NB4 (cell line): ENCODE data around the gene AOPEP.

Source experiments
- DNase-seq: peaks from one replicate; pipeline ENCODE4 v3.0.0; 2010; ENCODE audit warnings: low read depth
- H3K4me3 ChIP-seq: one replicate; pipeline ENCODE4 v1.5.1; 2011; ENCODE audit warnings: mild to moderate bottlenecking, low read depth, low read length, moderate library complexity
- MAX ChIP-seq: IDR thresholded peaks from 2 replicates; pipeline ENCODE4 v1.6.1; 2011; ENCODE audit warnings: low read depth, low read length
- MYC ChIP-seq: IDR thresholded peaks from 2 replicates; pipeline ENCODE4 v1.6.1; 2011; ENCODE audit warnings: low read depth, low read length
- POLR2A ChIP-seq: IDR thresholded peaks from 2 replicates; pipeline ENCODE4 v1.6.1; 2011; ENCODE audit warnings: mild to moderate bottlenecking; ENCODE audit not compliant: insufficient read length; ENCODE audit errors: extremely low read depth
- TF ChIP-seq, protein P1 (sequence below): IDR thresholded peaks from one replicate; pipeline ENCODE4 v1.5.1; 2012; ENCODE audit warnings: low read depth, low read length

Gene AOPEP

DNA sequence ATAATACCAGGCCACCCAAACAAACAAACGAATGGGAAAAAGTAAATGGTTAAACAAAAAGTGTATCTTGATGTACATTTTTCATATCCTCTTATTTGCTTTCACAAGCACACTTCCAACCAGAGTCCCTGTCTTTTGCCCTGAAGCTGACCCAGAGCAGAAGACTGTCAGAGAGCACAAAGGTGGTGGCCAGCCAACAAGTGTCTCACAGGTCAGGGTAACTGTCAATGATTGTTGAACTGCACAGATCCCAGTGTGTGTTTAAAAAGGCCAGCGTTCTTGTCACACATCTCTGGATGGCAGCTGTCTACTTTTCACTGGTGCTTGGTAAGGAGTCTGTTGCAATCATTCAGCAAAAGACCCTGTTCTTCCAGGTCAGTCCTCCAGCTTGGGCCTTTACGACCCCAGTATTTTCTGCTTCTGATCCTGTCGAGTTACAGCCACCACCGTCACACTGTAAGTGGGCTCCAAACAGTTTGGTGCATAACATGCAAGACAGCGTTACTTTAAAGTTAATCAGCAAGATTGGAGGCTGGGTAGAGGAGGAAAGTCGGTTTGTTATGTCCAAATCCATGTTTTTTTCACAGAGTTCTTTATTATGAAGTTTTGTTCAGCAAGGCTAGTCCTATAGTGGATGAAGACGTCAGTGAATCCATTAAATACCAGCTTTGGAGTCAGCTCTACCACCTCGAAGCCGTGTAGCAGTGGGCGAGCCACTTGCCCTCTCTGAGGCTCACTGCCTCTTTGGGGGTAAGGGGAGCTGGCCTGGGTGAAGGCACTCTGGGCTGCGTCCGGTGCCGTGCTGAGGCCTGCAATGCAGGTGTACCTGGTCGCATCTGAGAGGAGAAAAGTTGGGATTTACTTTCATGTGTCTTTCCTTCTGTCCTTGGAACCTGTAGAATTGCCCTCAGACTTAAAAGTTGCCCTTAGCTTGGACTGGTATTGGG is 265.7 kb downstream of the AOPEP start:
- no peak for TF ChIP-seq POLR2A
- DNase-seq: no peak
- H3K4me3 ChIP-seq: no peak overlapping the region

- no peak for DNase-seq
- no peak for TF ChIP-seq MAX
- TF ChIP-seq, protein P1, sequence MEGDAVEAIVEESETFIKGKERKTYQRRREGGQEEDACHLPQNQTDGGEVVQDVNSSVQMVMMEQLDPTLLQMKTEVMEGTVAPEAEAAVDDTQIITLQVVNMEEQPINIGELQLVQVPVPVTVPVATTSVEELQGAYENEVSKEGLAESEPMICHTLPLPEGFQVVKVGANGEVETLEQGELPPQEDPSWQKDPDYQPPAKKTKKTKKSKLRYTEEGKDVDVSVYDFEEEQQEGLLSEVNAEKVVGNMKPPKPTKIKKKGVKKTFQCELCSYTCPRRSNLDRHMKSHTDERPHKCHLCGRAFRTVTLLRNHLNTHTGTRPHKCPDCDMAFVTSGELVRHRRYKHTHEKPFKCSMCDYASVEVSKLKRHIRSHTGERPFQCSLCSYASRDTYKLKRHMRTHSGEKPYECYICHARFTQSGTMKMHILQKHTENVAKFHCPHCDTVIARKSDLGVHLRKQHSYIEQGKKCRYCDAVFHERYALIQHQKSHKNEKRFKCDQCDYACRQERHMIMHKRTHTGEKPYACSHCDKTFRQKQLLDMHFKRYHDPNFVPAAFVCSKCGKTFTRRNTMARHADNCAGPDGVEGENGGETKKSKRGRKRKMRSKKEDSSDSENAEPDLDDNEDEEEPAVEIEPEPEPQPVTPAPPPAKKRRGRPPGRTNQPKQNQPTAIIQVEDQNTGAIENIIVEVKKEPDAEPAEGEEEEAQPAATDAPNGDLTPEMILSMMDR: no peak
- TF ChIP-seq POLR2A: no peak
- no peak for TF ChIP-seq MYC
- no peak overlapping the region for H3K4me3 ChIP-seq
Measured at GRCh38 chr9:94993160-94993820, 266.8 kb downstream of the AOPEP start.

DNA sequence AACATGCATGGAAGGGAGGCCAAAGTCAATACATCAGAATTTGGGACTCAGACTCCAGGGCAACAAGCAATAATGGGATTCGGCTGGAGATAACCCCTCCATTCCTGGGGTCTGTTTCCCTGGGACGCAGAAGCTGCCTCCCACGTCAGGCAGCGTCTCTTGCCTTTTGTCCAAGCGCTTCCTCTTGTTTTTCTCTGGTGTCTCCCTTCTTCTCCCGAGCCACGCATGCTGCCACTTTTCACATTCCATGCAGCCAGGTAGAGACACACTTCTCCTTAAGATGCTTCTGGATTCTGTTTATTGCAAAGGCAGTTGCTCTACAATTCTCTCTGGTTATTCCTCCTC is 267.3 kb downstream of the AOPEP start:
- H3K4me3 ChIP-seq: no peak overlapping the region
- DNase-seq: no peak
- no peak for TF ChIP-seq MYC
- TF ChIP-seq, protein P1: no peak
- TF ChIP-seq MAX: no peak
- no peak for TF ChIP-seq POLR2A

DNA sequence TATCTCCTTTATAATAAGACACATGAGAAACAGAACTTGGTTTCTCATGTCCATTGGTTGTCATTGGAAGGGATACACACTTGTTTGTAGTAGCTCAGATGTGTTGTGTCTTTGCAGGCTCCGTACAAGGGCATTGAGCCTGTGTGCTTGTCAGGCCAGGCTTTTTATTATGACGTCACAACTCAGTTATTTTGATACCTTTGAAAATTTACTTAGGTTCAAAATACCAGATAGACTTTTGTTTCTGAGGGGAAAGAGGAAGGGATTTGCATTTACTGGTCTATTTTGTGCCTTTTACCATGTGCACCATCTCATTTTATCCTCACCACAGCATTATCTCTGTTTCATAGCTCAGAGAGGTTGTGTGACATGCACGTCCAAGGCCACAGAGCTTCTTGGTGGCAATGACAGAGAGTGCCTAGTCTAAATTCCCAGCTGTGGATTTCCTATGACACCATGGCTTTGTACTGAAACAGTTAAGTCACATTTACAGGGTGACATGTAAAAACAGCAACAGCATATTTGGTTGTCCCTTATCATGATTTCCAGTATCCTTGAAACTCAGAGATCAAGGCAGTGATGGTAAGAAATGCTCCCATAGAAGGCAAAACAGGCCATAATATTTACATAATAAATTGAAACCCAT is 268.7 kb downstream of the AOPEP start:
- no peak for DNase-seq
- TF ChIP-seq, protein P1: no peak
- TF ChIP-seq MYC (no peak), POLR2A (no peak), MAX (no peak)
- H3K4me3 ChIP-seq: no peak overlapping the region

- no peak overlapping the region for H3K4me3 ChIP-seq
- no peak for DNase-seq
- no peak for TF ChIP-seq POLR2A
Measured at GRCh38 chr9:94996641-94997040, 270.1 kb downstream of the AOPEP start.

DNA sequence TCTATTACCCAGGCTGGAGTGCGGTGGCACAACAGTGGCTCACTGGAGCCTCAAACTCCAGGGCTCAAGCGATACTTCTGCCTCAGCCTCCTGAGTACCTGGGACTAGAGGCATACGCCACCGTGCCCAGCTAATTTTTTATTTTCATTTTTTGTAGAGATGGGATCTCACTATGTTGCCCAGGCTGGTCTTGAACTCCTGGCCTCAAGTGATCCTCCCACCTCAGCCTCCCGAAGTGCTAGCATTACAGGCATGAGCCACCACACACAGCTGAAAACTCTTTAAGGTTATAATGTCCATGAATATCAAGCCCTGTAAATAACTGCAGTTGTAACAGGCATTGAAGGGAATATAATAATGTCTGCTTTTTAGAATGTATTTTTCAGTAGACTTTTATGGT is 271.2 kb downstream of the AOPEP start:
- TF ChIP-seq POLR2A (no peak), MAX (no peak), MYC (no peak)
- TF ChIP-seq, protein P1: no peak
- H3K4me3 ChIP-seq: no peak overlapping the region
- no peak for DNase-seq
